H1 (cell line): ENCODE results near the gene CXCL16. TPM values are rescaled to one million over a fixed set of nuclear protein-coding genes. Genes with fewer than 3 reads are reported as not detected.

Experiments used
- CTCF ChIA-PET: fragments of 300-600 bp; sonication (Branson Sonifier 250); formaldehyde crosslinking; loops from one replicate; lab custom pipeline; 2021; ENCODE audit not compliant: partially characterized antibody; lab: Charles Lee
- POLR2A ChIA-PET: fragments of 300-600 bp; sonication (Branson Sonifier 250); formaldehyde crosslinking; loops from one replicate; lab custom pipeline; 2021; ENCODE audit warnings: inconsistent platforms; ENCODE audit not compliant: partially characterized antibody; lab: Charles Lee
- DNase-seq, 2 experiments: peaks; one replicate each; pipeline versions ENCODE4 v3.0.0 to v3.0.0-alpha.2; 2010 to 2022; ENCODE audit warnings: low spot score in 2 of 2, low read depth in 1 of 2, mixed read lengths in 1 of 2
- FAIRE-seq: peaks from 2 replicates; lab custom pipeline; 2011; peaks lifted over from hg19 to GRCh38; lab: Jason Lieb, UNC
- H2AFZ ChIP-seq: 2 replicates; pipeline ENCODE4 v1.8.1; 2012; ENCODE audit warnings: low read length, inconsistent platforms
- H2AK5ac ChIP-seq: 2 replicates; pipeline ENCODE4 v1.6.1; 2013; ENCODE audit warnings: low read depth, low read length
- H2BK120ac ChIP-seq: replicated peaks from 2 replicates; pipeline ENCODE3; 2013; ENCODE audit warnings: low read depth, low read length, inconsistent platforms
- H2BK12ac ChIP-seq: 2 replicates; pipeline ENCODE4 v1.6.1; 2013; ENCODE audit warnings: low read depth, low read length
- H2BK15ac ChIP-seq: 2 replicates; pipeline ENCODE4 v1.6.1; 2013; ENCODE audit warnings: low read length
- H2BK20ac ChIP-seq: 2 replicates; pipeline ENCODE4 v1.6.1; 2013; ENCODE audit warnings: low read length
- H2BK5ac ChIP-seq: 2 replicates; pipeline ENCODE4 v1.6.1; 2013; ENCODE audit warnings: low read depth, low read length
- H3K14ac ChIP-seq: 2 replicates; pipeline ENCODE4 v1.6.1; 2013; ENCODE audit warnings: inconsistent platforms; ENCODE audit not compliant: insufficient read length
- H3K18ac ChIP-seq: 2 replicates; pipeline ENCODE4 v1.6.1; 2013; ENCODE audit warnings: low read length; ENCODE audit errors: extremely low read depth
- H3K23ac ChIP-seq: 2 replicates; pipeline ENCODE4 v1.6.1; 2013; ENCODE audit warnings: inconsistent platforms; ENCODE audit not compliant: insufficient read length
- H3K23me2 ChIP-seq: 2 replicates; pipeline ENCODE4 v1.6.1; 2013; ENCODE audit warnings: low read depth, low read length
- H3K27ac ChIP-seq: 2 replicates; pipeline ENCODE4 v1.6.1; 2011; ENCODE audit warnings: low read depth, low read length, inconsistent platforms
- H3K27me3 ChIP-seq, 4 experiments: replicated peaks in 1 of 4; 1 replicate in 1 of 4; 2 replicates in 3 of 4; pipeline versions ENCODE4 v1.6.1 to v1.8.1; 2011 to 2013; ENCODE audit warnings: low read length in 3 of 4, mild to moderate bottlenecking in 3 of 4, inconsistent platforms in 2 of 4, mixed read lengths in 2 of 4, moderate library complexity in 1 of 4; ENCODE audit not compliant: control insufficient read depth in 3 of 4, insufficient read depth in 3 of 4; ENCODE audit errors: extremely low read depth in 1 of 4
- H3K36me3 ChIP-seq, 4 experiments: 2 replicates each; pipeline versions ENCODE4 v1.6.1 to v1.8.1; 2011 to 2013; ENCODE audit warnings: mild to moderate bottlenecking in 4 of 4, low read length in 3 of 4, moderate library complexity in 2 of 4, control low read depth in 1 of 4, inconsistent platforms in 1 of 4; ENCODE audit not compliant: insufficient read depth in 4 of 4, control insufficient read depth in 2 of 4
- H3K4ac ChIP-seq: replicated peaks from 2 replicates; pipeline ENCODE3; 2013; ENCODE audit warnings: low read length, low read depth, mixed read lengths, inconsistent platforms; ENCODE audit not compliant: insufficient read length
- H3K4me1 ChIP-seq, 4 experiments: replicated peaks in 1 of 4; 1 replicate in 1 of 4; 2 replicates in 3 of 4; pipeline versions ENCODE4 v1.6.1 to v1.8.1; 2011 to 2013; ENCODE audit warnings: low read length in 3 of 4, inconsistent platforms in 2 of 4, mixed read lengths in 1 of 4; ENCODE audit not compliant: insufficient read depth in 4 of 4, control insufficient read depth in 3 of 4
- H3K4me2 ChIP-seq, 2 experiments: 2 replicates each; pipeline versions ENCODE4 v1.6.1 to v1.8.1; 2011 to 2013; ENCODE audit warnings: low read depth in 2 of 2, low read length in 2 of 2, control low read depth in 1 of 2, inconsistent platforms in 1 of 2, mild to moderate bottlenecking in 1 of 2; ENCODE audit not compliant: insufficient read depth in 1 of 2
- H3K4me3 ChIP-seq, 4 experiments: fragments of 200-600, 300-600 bp in 1 of 4; sonication (generic), shearing (Covaris generic), sonication (Bioruptor Twin) in 1 of 4; 2 replicates each; pipeline versions ENCODE4 v1.5.1 to v1.8.1; 2011 to 2016; ENCODE audit warnings: low read length in 4 of 4, low read depth in 3 of 4, control low read depth in 2 of 4, inconsistent platforms in 2 of 4, mild to moderate bottlenecking in 2 of 4, mixed read lengths in 1 of 4, moderate library complexity in 1 of 4; ENCODE audit not compliant: insufficient read depth in 2 of 4; ENCODE audit errors: extremely low read depth in 1 of 4
- H3K56ac ChIP-seq: replicated peaks from 2 replicates; pipeline ENCODE3; 2013; ENCODE audit warnings: low read depth, mild to moderate bottlenecking, mixed read lengths, low read length, inconsistent platforms; ENCODE audit not compliant: insufficient read length
- H3K79me1 ChIP-seq: 2 replicates; pipeline ENCODE4 v1.6.1; 2013; ENCODE audit warnings: low read depth, low read length, control low read depth
- H3K79me2 ChIP-seq, 2 experiments: 2 replicates each; pipeline versions ENCODE4 v1.6.1 to v1.8.1; 2012 to 2013; ENCODE audit warnings: low read length in 2 of 2, mild to moderate bottlenecking in 2 of 2, inconsistent platforms in 1 of 2; ENCODE audit not compliant: insufficient read depth in 2 of 2, control insufficient read depth in 1 of 2
- H3K9ac ChIP-seq, 4 experiments: replicated peaks in 1 of 4; 1 replicate in 1 of 4; 2 replicates in 3 of 4; pipeline versions ENCODE4 v1.6.1 to v1.8.1; 2011 to 2013; ENCODE audit warnings: low read depth in 3 of 4, low read length in 3 of 4, control low read depth in 2 of 4, mild to moderate bottlenecking in 2 of 4, moderate library complexity in 2 of 4, inconsistent platforms in 1 of 4; ENCODE audit errors: extremely low read depth in 1 of 4
- H3K9me3 ChIP-seq, 2 experiments: 2 replicates each; pipeline versions ENCODE4 v1.6.1 to v1.8.1; 2012 to 2013; ENCODE audit warnings: mild to moderate bottlenecking in 2 of 2, moderate library complexity in 2 of 2, control low read depth in 1 of 2, inconsistent platforms in 1 of 2, low read depth in 1 of 2, low read length in 1 of 2, mixed read lengths in 1 of 2; ENCODE audit not compliant: insufficient read depth in 2 of 2
- H4K20me1 ChIP-seq, 2 experiments: replicated peaks in 1 of 2; 2 replicates each; pipeline versions ENCODE3 to v1.8.1; 2011 to 2013; ENCODE audit warnings: inconsistent platforms in 2 of 2, low read length in 2 of 2, mild to moderate bottlenecking in 1 of 2; ENCODE audit not compliant: insufficient read depth in 2 of 2, control insufficient read depth in 1 of 2
- H4K5ac ChIP-seq: 2 replicates; pipeline ENCODE4 v1.6.1; 2013; ENCODE audit warnings: low read length, low read depth, mixed read lengths, inconsistent platforms; ENCODE audit not compliant: insufficient read length
- H4K8ac ChIP-seq: 2 replicates; pipeline ENCODE4 v1.8.0; 2013; ENCODE audit warnings: mild to moderate bottlenecking, moderate library complexity, low read length, inconsistent platforms; ENCODE audit not compliant: insufficient read depth; ENCODE audit errors: extremely low read depth
- H4K91ac ChIP-seq: replicated peaks from 2 replicates; pipeline ENCODE3; 2013; ENCODE audit warnings: low read length, mixed read lengths, inconsistent platforms; ENCODE audit not compliant: insufficient read length
- CBX8 ChIP-seq: fragments of 300-800, 300-1000 bp; sonication (generic); IDR thresholded peaks from 2 replicates; pipeline ENCODE4 v1.7.1; 2016; ENCODE audit warnings: low read depth, low read length, borderline replicate concordance
- CHD1 ChIP-seq: IDR thresholded peaks from 2 replicates; pipeline ENCODE4 v1.6.1; 2012; ENCODE audit warnings: low read depth, low read length, improper control_type of control experiment
- FOSL1 ChIP-seq: IDR thresholded peaks from 2 replicates; pipeline ENCODE4 v1.6.1; 2011; ENCODE audit warnings: mild to moderate bottlenecking, low read depth, low read length, moderate library complexity; ENCODE audit not compliant: insufficient read depth
- KDM5A ChIP-seq: fragments of 200-600 bp; IDR thresholded peaks from 2 replicates; pipeline ENCODE4 v1.7.1; 2012; ENCODE audit warnings: mild to moderate bottlenecking, low read length, inconsistent platforms, mixed read lengths
- RNF2 ChIP-seq: fragments of 200-900, 300-1000 bp; sonication (generic); IDR thresholded peaks from 2 replicates; pipeline ENCODE4 v1.7.1; 2016; ENCODE audit warnings: borderline replicate concordance, low read depth, mild to moderate bottlenecking, antibody characterized with exemption, low read length; ENCODE audit not compliant: poor library complexity, severe bottlenecking; ENCODE audit errors: missing control alignments
- WGBS, 2 experiments: shearing (Covaris generic) in 1 of 2; methylation state at CpG; one replicate each; pipeline versions ENCODE4 v1.1.6 to v1.1.7; 2013 to 2015; ENCODE audit warnings: low lambda C conversion rate in 2 of 2, mixed read lengths in 2 of 2, inconsistent platforms in 1 of 2, low coverage in 1 of 2, missing lambda C conversion rate in 1 of 2; ENCODE audit not compliant: insufficient replicate concordance in 2 of 2, insufficient coverage in 1 of 2, insufficient read length in 1 of 2; ENCODE audit errors: extremely low coverage in 1 of 2, missing lambda C conversion rate in 1 of 2; 5-methylcytosine and 5-hydroxymethylcytosine counted together
- polyA plus RNA-seq, 7 experiments: library from polyadenylated mRNA; depleted of rRNA in 3 of 7; stranded (reverse) in 5 of 7; unstranded in 2 of 7; fragments of >200 nt in 5 of 7; fragments of 200-250 nt in 2 of 7; gene quantifications; 1 replicate in 5 of 7; 2 replicates in 1 of 7; 4 replicates in 1 of 7; pipeline versions ENCODE4 v1.2.1 to v1.2.3, GENCODE V29; 2011 to 2013; ENCODE audit warnings: missing spikeins in 2 of 7, mixed read lengths in 2 of 7
- total RNA-seq: library from RNA; stranded (reverse); fragmentation: NEBNext Ultra II Directional; extraction: Animal tissue kit (Norgen Biotek cat#: 25700); gene quantifications from 2 replicates; pipeline ENCODE4 v1.2.1, GENCODE V29; 2021

Gene CXCL16
- total and polyA plus RNA-seq, 2 of the 8 experiments (the other 6 are each of a cell fraction or from before 2014, with no cell fraction given), result 3.5 to 4.8 TPM

GRCh38 chr17:4719684-4720221 lies 20.0 kb downstream of the CXCL16 start:
- no peak overlapping the region for H4K91ac ChIP-seq
- H2BK15ac ChIP-seq, result no peak overlapping the region
- FAIRE-seq (no peak), DNase-seq (no peak)
- H2AFZ ChIP-seq, result no peak overlapping the region
- no peak overlapping the region for H2BK20ac ChIP-seq
- 91% methylated on average over 14 of the region's 15 CpGs; no CpG with 5 or more reads in 1 of the 2 experiments for WGBS, 2 experiments
- H3K4ac ChIP-seq, result no peak overlapping the region
- no peak overlapping the region for H3K18ac ChIP-seq
- H3K4me3 ChIP-seq, result no peak overlapping the region
- no peak overlapping the region for H2AK5ac ChIP-seq
- POLR2A ChIA-PET, result interaction anchor here (1.2 to 2.1 kb wide), 3 partner anchors 10 to 252 kb away, joined by 3 to 7 read pairs (median 4); partner anchors contain the start of gene ARRB2
- peaks cover 0 to 36% (median 18%) of the 10 kb centered on the region in 4 experiments; a peak in 7 of 8 replicates for H3K36me3 ChIP-seq
- no peaks in the 10 kb centered on the region for H3K23me2 ChIP-seq
- no peak overlapping the region for H3K27ac ChIP-seq
- H4K5ac ChIP-seq, result no peak overlapping the region
- H2BK120ac ChIP-seq, result no peak overlapping the region
- H3K4me1 ChIP-seq, result no peaks in the 10 kb centered on the region
- H4K20me1 ChIP-seq, result no peaks in the 10 kb centered on the region
- no peak overlapping the region for H3K14ac ChIP-seq
- H4K8ac ChIP-seq, result no peak overlapping the region
- TF ChIP-seq CBX8 (no peak), CHD1 (no peak), RNF2 (no peak), FOSL1 (no peak), KDM5A (no peak)
- no peak overlapping the region for H3K4me2 ChIP-seq
- H3K23ac ChIP-seq, result no peak overlapping the region
- CTCF ChIA-PET, result no interaction called here
- no peaks in the 10 kb centered on the region for H3K27me3 ChIP-seq
- H3K79me1 ChIP-seq, result no peaks in the 10 kb centered on the region; the same call in 1 of the 2 replicates
- no peak overlapping the region for H2BK5ac ChIP-seq
- H3K9ac ChIP-seq, result no peak overlapping the region
- H3K9me3 ChIP-seq, result no peaks in the 10 kb centered on the region
- no peak overlapping the region for H2BK12ac ChIP-seq
- H3K56ac ChIP-seq, result no peak overlapping the region
- no peaks in the 10 kb centered on the region for H3K79me2 ChIP-seq
